ENCODE measurements around the gene CALN1. TPM values are rescaled to one million over a fixed set of nuclear protein-coding genes. Genes with fewer than 3 reads are reported as not detected.

CALN1 gene
- total and polyA plus RNA-seq, 9 of the 15 experiments (the other 6 are each of a cell fraction or from before 2014, with no cell fraction given), result 1.4 to 7.5 (median 3.3) TPM

DNA sequence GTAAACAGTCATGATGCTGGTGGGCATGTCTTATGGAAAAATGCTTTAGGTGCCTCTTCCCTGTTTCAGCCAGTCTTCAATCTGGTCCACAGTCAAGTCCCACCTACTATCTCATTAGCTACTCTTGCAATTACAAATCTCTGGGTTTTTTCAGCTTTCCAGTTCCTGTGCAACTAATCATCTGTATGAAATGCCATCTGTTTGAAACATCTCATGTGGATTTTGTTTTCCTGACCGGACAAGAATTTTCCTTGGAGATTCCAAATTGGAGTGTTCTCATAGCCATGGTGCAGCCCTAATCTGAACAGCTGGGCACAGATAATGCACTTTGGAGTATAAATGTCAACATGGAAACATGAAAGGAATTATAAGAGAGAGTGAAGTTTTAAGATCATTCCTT, 41.3 kb upstream of the CALN1 start (continued):
- TF ChIP-seq, protein P1, sequence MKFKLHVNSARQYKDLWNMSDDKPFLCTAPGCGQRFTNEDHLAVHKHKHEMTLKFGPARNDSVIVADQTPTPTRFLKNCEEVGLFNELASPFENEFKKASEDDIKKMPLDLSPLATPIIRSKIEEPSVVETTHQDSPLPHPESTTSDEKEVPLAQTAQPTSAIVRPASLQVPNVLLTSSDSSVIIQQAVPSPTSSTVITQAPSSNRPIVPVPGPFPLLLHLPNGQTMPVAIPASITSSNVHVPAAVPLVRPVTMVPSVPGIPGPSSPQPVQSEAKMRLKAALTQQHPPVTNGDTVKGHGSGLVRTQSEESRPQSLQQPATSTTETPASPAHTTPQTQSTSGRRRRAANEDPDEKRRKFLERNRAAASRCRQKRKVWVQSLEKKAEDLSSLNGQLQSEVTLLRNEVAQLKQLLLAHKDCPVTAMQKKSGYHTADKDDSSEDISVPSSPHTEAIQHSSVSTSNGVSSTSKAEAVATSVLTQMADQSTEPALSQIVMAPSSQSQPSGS (CRISPR knock-in tag; IDR thresholded peaks at IDR 0.05), result no peak

DNA sequence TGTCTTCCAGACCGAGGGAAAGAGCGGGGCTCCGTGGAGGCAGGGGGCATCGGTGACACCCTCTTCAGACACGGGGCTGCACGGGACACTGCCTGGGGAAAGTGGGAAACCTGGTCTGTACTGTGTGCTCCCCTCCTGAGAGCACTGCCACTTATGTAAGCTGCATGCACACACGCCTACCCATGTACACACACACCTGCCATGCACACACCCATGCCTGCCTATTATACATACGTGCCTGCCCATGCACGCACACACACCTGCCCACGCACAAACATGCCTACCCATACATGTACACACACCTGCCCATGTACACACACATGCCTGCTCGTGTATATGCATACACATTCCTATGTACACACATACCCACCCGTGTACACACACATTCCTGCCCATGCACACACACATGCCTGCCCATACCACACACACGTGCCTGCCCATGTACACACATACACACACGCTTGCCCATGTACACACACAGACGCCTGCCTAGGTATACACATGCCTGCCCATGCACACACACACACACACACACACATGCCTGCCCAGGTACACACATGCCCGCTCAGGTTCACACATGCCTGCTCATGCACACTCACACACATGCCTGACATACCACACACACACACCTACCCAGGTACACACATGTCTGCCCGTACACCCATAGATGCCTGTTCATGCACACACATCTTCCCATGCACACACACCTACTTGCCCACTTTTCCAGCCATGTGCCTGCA, 35.5 kb upstream of the CALN1 start:
- Histone ChIP-seq H3K4me2 (ENCODE audit: insufficient read depth, low read length) (no peak overlapping the region), H3K9ac (ENCODE audit: insufficient read depth in 1 of 2, low read depth in 2 of 2, low read length in 2 of 2) (no peak overlapping the region), H3K9me1 (ENCODE audit: control insufficient read depth, insufficient read depth, low read length) (no peaks in the 10 kb centered on the region), H3K36me3 (ENCODE audit: control insufficient read depth, insufficient read depth, low read length) (no peaks in the 10 kb centered on the region), H3K79me2 (ENCODE audit: control insufficient read depth, insufficient read depth, low read length) (no peaks in the 10 kb centered on the region), H3K27ac (ENCODE audit: extremely low read depth, low read depth, low read length) (no peak overlapping the region), H3K9me3 (replicated peaks; ENCODE audit: control insufficient read depth, insufficient read depth, low read depth, low read length) (no peaks in the 10 kb centered on the region; the same call in 1 of the 2 replicates), H3K4me1 (replicated peaks in 1 of 2; ENCODE audit: control insufficient read depth in 2 of 2, insufficient read depth in 2 of 2, low read length in 2 of 2) (no peaks in the 10 kb centered on the region), H2AFZ (ENCODE audit: low read depth, low read length) (no peak overlapping the region), H3K27me3 (ENCODE audit: control insufficient read depth in 2 of 2, insufficient read depth in 2 of 2, low read length in 2 of 2) (peaks cover 44 to 64% of the 10 kb centered on the region in 2 experiments; a peak in 4 of 5 replicates), H4K20me1 (replicated peaks; ENCODE audit: control insufficient read depth, insufficient read depth, low read length) (no peaks in the 10 kb centered on the region; the same call in 1 of the 2 replicates), H3K4me3 (no peak overlapping the region)
- POLR2A ChIA-PET, result interaction anchor here (0.9 kb wide), 1 partner anchor 8 kb away, joined by 3 read pairs; no protein-coding TSS in a partner anchor
- CTCF ChIA-PET (ENCODE audit: low intra/inter-chr PET ratio), result no interaction called here
- TF ChIP-seq BRCA1 (IDR thresholded peaks at IDR 0.05) (no peak), BRCA1 (CRISPR knock-in tag; IDR thresholded peaks at IDR 0.05) (no peak), NCOR1 (IDR thresholded peaks at IDR 0.05) (no peak), CXXC5 (CRISPR knock-in tag; IDR thresholded peaks at IDR 0.05) (no peak), TCFL5 (CRISPR knock-in tag; conservative IDR thresholded peaks at IDR 0.05) (no peak), ZNF184 (CRISPR knock-in tag; IDR thresholded peaks at IDR 0.05) (no peak), IRF2 (CRISPR knock-in tag; IDR thresholded peaks at IDR 0.05) (no peak), CEBPG (CRISPR knock-in tag; IDR thresholded peaks at IDR 0.05) (no peak), CEBPG (tag; conservative IDR thresholded peaks at IDR 0.05 in 1 of 2, IDR thresholded peaks at IDR 0.05 in 1 of 2) (no peak), KDM1A (IDR thresholded peaks at IDR 0.05) (peak in 1 of 2 experiments; percentile 71; a peak in 1 of 4 replicates), PURB (CRISPR knock-in tag; IDR thresholded peaks at IDR 0.05; ENCODE audit: low read depth) (no peak)
- intact Hi-C loops (cut with micrococcal nuclease), result no loop called here
- no TSS peak for BruUV-seq (replicated peaks)
- DNase-seq (ENCODE audit: extremely low read depth in 1 of 4, low spot score in 3 of 4), result no peak
- ATAC-seq, result no peak
- WGBS (ENCODE audit: insufficient coverage, low coverage, missing lambda C conversion rate), result 0% methylated on average over 17 of the region's 17 CpGs
- FAIRE-seq, result no peak
- in situ Hi-C loops (cut with MboI), result no loop called here
